HepG2 (cell line): ENCODE results near the gene ST6GALNAC3. TPM values are rescaled to one million over a fixed set of nuclear protein-coding genes. Genes with fewer than 3 reads are reported as not detected.

ENCODE experiments used
- ATAC-seq: fragments of 200-7000 bp; cut with Tn5 transposase; 3 replicates; pipeline ENCODE4 v1.9.1; 2020; ENCODE audit warnings: mild to moderate bottlenecking, moderate library complexity
- BruUV-seq: library from RNA; stranded (reverse); fragments of 400-500 nt; replicated peaks from 2 replicates; lab custom pipeline; 2021; lab: Mats Ljungman, UMichigan
- CTCF ChIA-PET: fragments of 300-600 bp; formaldehyde crosslinking; extraction: SDS; loops from one replicate; lab custom pipeline; 2021; ENCODE audit warnings: low total read pairs, inconsistent platforms, low intra/inter-chr PET ratio; lab: Yijun Ruan, JAX
- POLR2A ChIA-PET: fragments of 350-600 bp; sonication (Branson Sonifier 250); formaldehyde crosslinking; loops from one replicate; lab custom pipeline; 2020; ENCODE audit warnings: antibody characterized with exemption, inconsistent platforms; lab: Yijun Ruan, JAX
- DNase-seq: peaks from one replicate; pipeline ENCODE4 v3.0.0-alpha.2; 2015; ENCODE audit warnings: low spot score
- FAIRE-seq: peaks from 3 replicates; lab custom pipeline; 2011; peaks lifted over from hg19 to GRCh38; lab: Jason Lieb, UNC
- H2AFZ ChIP-seq: one replicate; pipeline ENCODE4 v1.6.1; 2011; ENCODE audit warnings: low read length, inconsistent platforms
- H3K27ac ChIP-seq: fragments of 300-600 bp; 3 replicates; pipeline ENCODE4 v1.8.0; 2011; ENCODE audit warnings: mixed run types, mild to moderate bottlenecking, mixed read lengths, low read length, inconsistent platforms; ENCODE audit not compliant: insufficient read depth; ENCODE audit errors: extremely low read length
- H3K27me3 ChIP-seq, 2 experiments: fragments of 200-600 bp in 1 of 2; 2 replicates in 1 of 2; 3 replicates in 1 of 2; pipeline versions ENCODE4 v1.6.0 to v1.8.0; 2011; ENCODE audit warnings: low read length in 2 of 2, mild to moderate bottlenecking in 2 of 2, moderate library complexity in 2 of 2, inconsistent platforms in 1 of 2; ENCODE audit not compliant: insufficient read depth in 2 of 2, control insufficient read depth in 1 of 2
- H3K36me3 ChIP-seq, 2 experiments: fragments of 200-600 bp in 1 of 2; replicated peaks in 1 of 2; 2 replicates in 1 of 2; 3 replicates in 1 of 2; pipeline versions ENCODE4 v1.5.1 to v1.8.0; 2011; ENCODE audit warnings: low read length in 2 of 2, inconsistent platforms in 1 of 2; ENCODE audit not compliant: insufficient read depth in 2 of 2, control insufficient read depth in 1 of 2
- H3K4me1 ChIP-seq: 2 replicates; pipeline ENCODE4 v1.5.1; 2012; ENCODE audit warnings: low read length, inconsistent platforms; ENCODE audit not compliant: insufficient read depth
- H3K4me2 ChIP-seq: 2 replicates; pipeline ENCODE4 v1.6.0; 2011; ENCODE audit warnings: low read depth, low read length, inconsistent platforms
- H3K4me3 ChIP-seq, 3 experiments: fragments of 200-600 bp in 1 of 3; sonication (generic), shearing (Covaris generic) in 1 of 3; replicated peaks in 1 of 3; 2 replicates each; pipeline ENCODE4 v1.5.1; 2011 to 2016; ENCODE audit warnings: low read length in 3 of 3, inconsistent platforms in 2 of 3, low read depth in 2 of 3, mild to moderate bottlenecking in 2 of 3, control low read depth in 1 of 3, mixed read lengths in 1 of 3; ENCODE audit not compliant: insufficient read depth in 1 of 3
- H3K79me2 ChIP-seq: one replicate; pipeline ENCODE4 v1.6.1; 2011; ENCODE audit warnings: low read length, inconsistent platforms; ENCODE audit not compliant: insufficient read depth
- H3K9ac ChIP-seq: 2 replicates; pipeline ENCODE4 v1.6.0; 2011; ENCODE audit warnings: mild to moderate bottlenecking, low read depth, low read length, inconsistent platforms; ENCODE audit not compliant: insufficient read depth
- H3K9me3 ChIP-seq: 2 replicates; pipeline ENCODE4 v1.5.1; 2012; ENCODE audit warnings: mild to moderate bottlenecking, low read length
- H4K20me1 ChIP-seq: 2 replicates; pipeline ENCODE4 v1.6.0; 2011; ENCODE audit warnings: inconsistent platforms, mild to moderate bottlenecking, low read length, moderate library complexity; ENCODE audit not compliant: insufficient read depth
- CBX5 ChIP-seq: sonication (generic); formaldehyde crosslinking; IDR thresholded peaks from 2 replicates; pipeline ENCODE4 v1.4.0; 2020; ENCODE audit warnings: missing genetic modification reagents, borderline replicate concordance
- CHCHD3 ChIP-seq: sonication (generic); formaldehyde crosslinking; IDR thresholded peaks from 2 replicates; pipeline ENCODE4 v1.8.0; 2022; ENCODE audit warnings: mild to moderate bottlenecking, missing genetic modification reagents, moderate library complexity
- CSRNP2 ChIP-seq: sonication (generic); formaldehyde crosslinking; conservative IDR thresholded peaks from 2 replicates; pipeline ENCODE4 v1.8.0; 2022; ENCODE audit warnings: low read depth, missing genetic modification reagents
- FOXK1 ChIP-seq: sonication (generic); formaldehyde crosslinking; IDR thresholded peaks from 2 replicates; pipeline ENCODE4 v1.4.0; 2020; ENCODE audit warnings: low read depth, missing genetic modification reagents, borderline replicate concordance
- IRF9 ChIP-seq: sonication (generic); formaldehyde crosslinking; IDR thresholded peaks from 2 replicates; pipeline ENCODE4 v1.8.0; 2022; ENCODE audit warnings: missing genetic modification reagents, mild to moderate bottlenecking, borderline replicate concordance
- ISL2 ChIP-seq: sonication (generic); formaldehyde crosslinking; IDR thresholded peaks from 2 replicates; pipeline ENCODE4 v1.5.0; 2020; ENCODE audit warnings: missing genetic modification reagents
- MXD4 ChIP-seq: IDR thresholded peaks from 2 replicates; pipeline ENCODE4 v1.6.1; 2016; ENCODE audit warnings: mild to moderate bottlenecking, missing biosample characterization, missing genetic modification reagents
- NONO ChIP-seq, 2 experiments: fragments of 450-650 bp in 1 of 2; sonication (generic) in 1 of 2; formaldehyde crosslinking in 1 of 2; IDR thresholded peaks in 1 of 2; conservative IDR thresholded peaks in 1 of 2; 2 replicates each; pipeline versions ENCODE4 v1.6.1 to v1.8.0; 2017 to 2022; ENCODE audit warnings: mild to moderate bottlenecking in 1 of 2, missing genetic modification reagents in 1 of 2, moderate library complexity in 1 of 2
- RXRA ChIP-seq: sonication (generic); formaldehyde crosslinking; IDR thresholded peaks from 2 replicates; pipeline ENCODE4 v1.5.1; 2020; ENCODE audit warnings: missing genetic modification reagents
- SYNCRIP ChIP-seq: fragments of 200-400 bp; formaldehyde crosslinking; IDR thresholded peaks from 2 replicates; pipeline ENCODE4 v1.6.1; 2018; ENCODE audit warnings: mild to moderate bottlenecking, low read depth, low read length; ENCODE audit not compliant: insufficient read depth
- TARDBP ChIP-seq: sonication (generic); formaldehyde crosslinking; IDR thresholded peaks from 2 replicates; pipeline ENCODE4 v1.8.0; 2022; ENCODE audit warnings: mild to moderate bottlenecking, missing genetic modification reagents
- ZFP36L2 ChIP-seq: sonication (generic); formaldehyde crosslinking; IDR thresholded peaks from 2 replicates; pipeline ENCODE4 v1.4.0; 2020; ENCODE audit warnings: missing genetic modification reagents
- ZNF225 ChIP-seq: sonication (generic); formaldehyde crosslinking; IDR thresholded peaks from 2 replicates; pipeline ENCODE4 v1.4.0; 2020; ENCODE audit warnings: mild to moderate bottlenecking, missing genetic modification reagents
- ZNF256 ChIP-seq: sonication (generic); formaldehyde crosslinking; conservative IDR thresholded peaks from 2 replicates; pipeline ENCODE4 v1.4.0; 2020; ENCODE audit warnings: missing genetic modification reagents
- ZNF337 ChIP-seq: sonication (generic); formaldehyde crosslinking; IDR thresholded peaks from 2 replicates; pipeline ENCODE4 v1.5.1; 2020; ENCODE audit warnings: missing genetic modification reagents, low read depth, mild to moderate bottlenecking, borderline replicate concordance
- ZNF75D ChIP-seq: sonication (generic); formaldehyde crosslinking; IDR thresholded peaks from 2 replicates; pipeline ENCODE4 v1.8.1; 2023; ENCODE audit warnings: missing genetic modification reagents, mild to moderate bottlenecking, borderline replicate concordance
- ZSCAN22 ChIP-seq: sonication (generic); formaldehyde crosslinking; IDR thresholded peaks from 2 replicates; pipeline ENCODE4 v1.4.0; 2020; ENCODE audit warnings: mild to moderate bottlenecking, missing genetic modification reagents
- WGBS: methylation state at CpG from one replicate; pipeline ENCODE4 v1.1.6; 2017; ENCODE audit warnings: low lambda C conversion rate; 5-methylcytosine and 5-hydroxymethylcytosine counted together
- in situ Hi-C: cut with HindIII; loops from 2 replicates; pipeline ENCODE4 v1.10.0; 2017; ENCODE audit warnings: low pct_unique_long_range_greater_than_20kb; ENCODE audit not compliant: extremely low pct_ligation_motif_present
- intact Hi-C: fragments of 100-400 bp; cut with micrococcal nuclease; formaldehyde crosslinking; loops from one replicate; pipeline ENCODE4 v1.10.0; 2022; ENCODE audit not compliant: unreplicated experiment
- polyA plus RNA-seq, 8 experiments: library from polyadenylated mRNA; depleted of rRNA in 3 of 8; stranded (reverse) in 7 of 8; unstranded in 1 of 8; fragments of >200 nt; fragmentation: Illumina TruSeq in 4 of 8; extraction: Trizol in 4 of 8; gene quantifications; 2 replicates each; pipeline versions ENCODE4 v1.2.1 to v1.2.3, GENCODE V29; 2011 to 2016; ENCODE audit warnings: low read depth in 4 of 8, missing spikeins in 1 of 8, mixed read lengths in 1 of 8; ENCODE audit not compliant: insufficient read depth in 1 of 8
- total RNA-seq, 5 experiments: library from RNA; depleted of rRNA; stranded (reverse); fragments of >200 nt; fragmentation: Illumina TruSeq; extraction: Trizol; gene quantifications; 2 replicates each; pipeline ENCODE4 v1.2.3, GENCODE V29; 2016; ENCODE audit warnings: low read depth in 1 of 5
- TF ChIP-seq, protein P1 (sequence below): sonication (generic); formaldehyde crosslinking; IDR thresholded peaks from 2 replicates; pipeline ENCODE4 v1.8.1; 2023; ENCODE audit warnings: mild to moderate bottlenecking, missing genetic modification reagents
- TF ChIP-seq, protein P2 (sequence below): sonication (generic); formaldehyde crosslinking; IDR thresholded peaks from 2 replicates; pipeline ENCODE4 v1.5.0; 2020; ENCODE audit warnings: mild to moderate bottlenecking, missing genetic modification reagents

ST6GALNAC3 gene
- total and polyA plus RNA-seq, 2 of the 13 experiments (the other 11 are each of a cell fraction or from before 2014, with no cell fraction given): not detected

DNA sequence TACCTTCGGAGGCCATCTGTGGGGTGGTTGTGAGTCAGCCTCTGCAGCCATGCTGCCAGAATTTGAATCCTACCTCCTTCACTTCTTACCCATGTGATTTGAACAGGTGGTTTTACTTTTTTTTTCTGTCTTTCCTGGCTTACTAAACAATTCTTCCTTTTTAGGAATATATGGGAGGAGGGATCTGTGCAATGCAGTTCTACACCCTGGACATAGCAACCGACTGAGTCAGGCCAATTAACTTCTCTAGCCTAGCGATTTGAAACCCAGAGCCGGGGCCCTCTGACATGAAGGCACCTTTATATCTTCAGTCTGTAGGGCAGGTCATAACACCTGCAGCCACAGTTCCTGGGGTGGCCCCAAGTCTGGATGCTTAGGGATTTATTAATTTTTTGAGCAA, 83.6 kb downstream of the ST6GALNAC3 start (continued):
- TF ChIP-seq ZFP36L2 (CRISPR knock-in tag): no peak
- TF ChIP-seq CBX5 (CRISPR knock-in tag): no peak
- no peak for TF ChIP-seq MXD4
- TF ChIP-seq ZNF337 (CRISPR knock-in tag): no peak
- no peak for TF ChIP-seq ZNF225
- TF ChIP-seq ZSCAN22 (CRISPR knock-in tag): no peak
- TF ChIP-seq, protein P1, sequence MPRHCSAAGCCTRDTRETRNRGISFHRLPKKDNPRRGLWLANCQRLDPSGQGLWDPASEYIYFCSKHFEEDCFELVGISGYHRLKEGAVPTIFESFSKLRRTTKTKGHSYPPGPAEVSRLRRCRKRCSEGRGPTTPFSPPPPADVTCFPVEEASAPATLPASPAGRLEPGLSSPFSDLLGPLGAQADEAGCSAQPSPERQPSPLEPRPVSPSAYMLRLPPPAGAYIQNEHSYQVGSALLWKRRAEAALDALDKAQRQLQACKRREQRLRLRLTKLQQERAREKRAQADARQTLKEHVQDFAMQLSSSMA: no peak
- TF ChIP-seq, protein P2, sequence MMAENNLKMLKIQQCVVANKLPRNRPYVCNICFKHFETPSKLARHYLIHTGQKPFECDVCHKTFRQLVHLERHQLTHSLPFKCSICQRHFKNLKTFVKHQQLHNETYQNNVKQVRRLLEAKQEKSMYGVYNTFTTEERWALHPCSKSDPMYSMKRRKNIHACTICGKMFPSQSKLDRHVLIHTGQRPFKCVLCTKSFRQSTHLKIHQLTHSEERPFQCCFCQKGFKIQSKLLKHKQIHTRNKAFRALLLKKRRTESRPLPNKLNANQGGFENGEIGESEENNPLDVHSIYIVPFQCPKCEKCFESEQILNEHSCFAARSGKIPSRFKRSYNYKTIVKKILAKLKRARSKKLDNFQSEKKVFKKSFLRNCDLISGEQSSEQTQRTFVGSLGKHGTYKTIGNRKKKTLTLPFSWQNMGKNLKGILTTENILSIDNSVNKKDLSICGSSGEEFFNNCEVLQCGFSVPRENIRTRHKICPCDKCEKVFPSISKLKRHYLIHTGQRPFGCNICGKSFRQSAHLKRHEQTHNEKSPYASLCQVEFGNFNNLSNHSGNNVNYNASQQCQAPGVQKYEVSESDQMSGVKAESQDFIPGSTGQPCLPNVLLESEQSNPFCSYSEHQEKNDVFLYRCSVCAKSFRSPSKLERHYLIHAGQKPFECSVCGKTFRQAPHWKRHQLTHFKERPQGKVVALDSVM (CRISPR knock-in tag): no peak

- POLR2A ChIA-PET: no interaction called here
- H3K4me1 ChIP-seq: no peaks in the 10 kb centered on the region
- no peak overlapping the region for H3K9ac ChIP-seq
- no peaks in the 10 kb centered on the region for H3K9me3 ChIP-seq
- no peak overlapping the region for H3K4me3 ChIP-seq
- no peak overlapping the region for H3K4me2 ChIP-seq
- CTCF ChIA-PET: no interaction called here
- no peaks in the 10 kb centered on the region for H3K36me3 ChIP-seq
- no peak for FAIRE-seq
- H3K27ac ChIP-seq: no peak overlapping the region
- 30% methylated on average over 4 of the region's 4 CpGs for WGBS
- H4K20me1 ChIP-seq: no peaks in the 10 kb centered on the region
- H3K27me3 ChIP-seq: no peaks in the 10 kb centered on the region
- in situ Hi-C loops: no loop called here
- no peak for TF ChIP-seq CSRNP2 (CRISPR knock-in tag)
- TF ChIP-seq CHCHD3 (CRISPR knock-in tag): no peak
- TF ChIP-seq ZNF256 (CRISPR knock-in tag): no peak
- TF ChIP-seq NONO (IDR thresholded peaks at IDR 0.05): no peak
- no peak for TF ChIP-seq NONO (CRISPR knock-in tag; conservative IDR thresholded peaks at IDR 0.05)
- TF ChIP-seq ISL2 (CRISPR knock-in tag): no peak
- TF ChIP-seq TARDBP (CRISPR knock-in tag): no peak
- TF ChIP-seq IRF9 (CRISPR knock-in tag): no peak
- TF ChIP-seq RXRA (CRISPR knock-in tag): no peak
- no peak for TF ChIP-seq ZNF75D (CRISPR knock-in tag)
- TF ChIP-seq SYNCRIP: no peak
- TF ChIP-seq FOXK1: no peak
- no peak for DNase-seq
- no peak overlapping the region for H2AFZ ChIP-seq
- intact Hi-C loops: no loop called here
- ATAC-seq: no peak
- BruUV-seq: no TSS peak
- no peaks in the 10 kb centered on the region for H3K79me2 ChIP-seq
Measured at GRCh38 chr1:76160225-76160624, 85.7 kb downstream of the ST6GALNAC3 start.
